ENCODE results near the gene CXCR3.
"Not testable (repeated sequence)": the region's sequence is repeated elsewhere in the genome, so short reads cannot be mapped to it uniquely, and the experiment has no call there.

CXCR3 gene

DNA sequence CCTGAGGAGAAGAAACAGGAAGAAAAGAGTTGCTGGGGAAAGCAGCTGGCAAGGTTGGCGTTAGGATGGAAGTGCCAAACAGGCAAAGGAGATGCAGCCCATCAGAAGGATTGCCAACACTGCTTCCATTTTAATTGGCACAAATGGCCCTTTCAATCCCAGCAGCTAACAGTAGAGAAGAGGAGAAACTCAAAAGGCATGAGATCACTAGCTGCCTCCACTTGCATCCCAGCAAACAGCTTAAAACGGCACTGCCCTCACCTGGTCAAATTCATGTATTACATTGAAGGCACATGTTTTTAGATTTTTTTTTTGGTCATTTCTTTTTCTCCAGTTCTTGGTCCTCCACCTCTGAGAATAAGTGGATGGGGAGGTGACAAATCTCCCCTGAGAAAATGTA is 34.1 kb upstream of the CXCR3 start:
- peak; percentile 64 to 67 for DNase-seq (ENCODE audit: low read depth in 2 of 2)
- H3K4me3 ChIP-seq (replicated peaks in 1 of 2; ENCODE audit: low read depth in 2 of 2, low read length in 2 of 2): no peak overlapping the region
- TF ChIP-seq, protein P1, sequence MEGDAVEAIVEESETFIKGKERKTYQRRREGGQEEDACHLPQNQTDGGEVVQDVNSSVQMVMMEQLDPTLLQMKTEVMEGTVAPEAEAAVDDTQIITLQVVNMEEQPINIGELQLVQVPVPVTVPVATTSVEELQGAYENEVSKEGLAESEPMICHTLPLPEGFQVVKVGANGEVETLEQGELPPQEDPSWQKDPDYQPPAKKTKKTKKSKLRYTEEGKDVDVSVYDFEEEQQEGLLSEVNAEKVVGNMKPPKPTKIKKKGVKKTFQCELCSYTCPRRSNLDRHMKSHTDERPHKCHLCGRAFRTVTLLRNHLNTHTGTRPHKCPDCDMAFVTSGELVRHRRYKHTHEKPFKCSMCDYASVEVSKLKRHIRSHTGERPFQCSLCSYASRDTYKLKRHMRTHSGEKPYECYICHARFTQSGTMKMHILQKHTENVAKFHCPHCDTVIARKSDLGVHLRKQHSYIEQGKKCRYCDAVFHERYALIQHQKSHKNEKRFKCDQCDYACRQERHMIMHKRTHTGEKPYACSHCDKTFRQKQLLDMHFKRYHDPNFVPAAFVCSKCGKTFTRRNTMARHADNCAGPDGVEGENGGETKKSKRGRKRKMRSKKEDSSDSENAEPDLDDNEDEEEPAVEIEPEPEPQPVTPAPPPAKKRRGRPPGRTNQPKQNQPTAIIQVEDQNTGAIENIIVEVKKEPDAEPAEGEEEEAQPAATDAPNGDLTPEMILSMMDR (IDR thresholded peaks at IDR 0.05; ENCODE audit: low read depth, low read length): peak; percentile 49

GRCh38 chrX:71650333-71650969 is 32.1 kb upstream of the CXCR3 start:
- TF ChIP-seq, protein P1 (IDR thresholded peaks at IDR 0.05; ENCODE audit: low read depth, low read length): no peak
- peak in 1 of 2 donors; percentile 3 for DNase-seq (ENCODE audit: low read depth in 2 of 2)
- H3K4me3 ChIP-seq (replicated peaks in 1 of 2; ENCODE audit: low read depth in 2 of 2, low read length in 2 of 2): no peak overlapping the region

GRCh38 chrX:71644406-71644805 is 26.1 kb upstream of the CXCR3 start:
- not testable (repeated sequence) for DNase-seq (ENCODE audit: low read depth in 2 of 2); H3K4me3 ChIP-seq (replicated peaks in 1 of 2; ENCODE audit: low read depth in 2 of 2, low read length in 2 of 2)

GRCh38 chrX:71640002-71640401 is 21.7 kb upstream of the CXCR3 start:
- no peak for DNase-seq (ENCODE audit: low read depth in 2 of 2)
- TF ChIP-seq, protein P1 (IDR thresholded peaks at IDR 0.05; ENCODE audit: low read depth, low read length): no peak
- H3K4me3 ChIP-seq (replicated peaks in 1 of 2; ENCODE audit: low read depth in 2 of 2, low read length in 2 of 2): no peak overlapping the region

- TF ChIP-seq, protein P1 (IDR thresholded peaks at IDR 0.05; ENCODE audit: low read depth, low read length): no peak
- no peak overlapping the region for H3K4me3 ChIP-seq (replicated peaks in 1 of 2; ENCODE audit: low read depth in 2 of 2, low read length in 2 of 2)
- DNase-seq (ENCODE audit: low read depth in 2 of 2): no peak
Observed at GRCh38 chrX:71638409-71638808, 20.1 kb upstream of the CXCR3 start.

- DNase-seq (ENCODE audit: low read depth in 2 of 2): peak; percentile 23 to 71
- H3K4me3 ChIP-seq (replicated peaks in 1 of 2; ENCODE audit: low read depth in 2 of 2, low read length in 2 of 2): peak overlapping the region in 1 of 2 donors; percentile 14
- TF ChIP-seq, protein P1 (IDR thresholded peaks at IDR 0.05; ENCODE audit: low read depth, low read length): no peak
Observed at GRCh38 chrX:71637848-71638247, 19.5 kb upstream of the CXCR3 start.

- DNase-seq (ENCODE audit: low read depth in 2 of 2): peak in 1 of 2 donors; percentile 51
- TF ChIP-seq, protein P1 (IDR thresholded peaks at IDR 0.05; ENCODE audit: low read depth, low read length): no peak
- no peak overlapping the region for H3K4me3 ChIP-seq (replicated peaks in 1 of 2; ENCODE audit: low read depth in 2 of 2, low read length in 2 of 2)
Observed at GRCh38 chrX:71637253-71637618, 18.9 kb upstream of the CXCR3 start.
